Putamen (tissue), 1 donor: ENCODE results near the gene NR4A2.

Source experiments
- DNase-seq: peaks from one replicate; pipeline ENCODE4 v3.0.0-alpha.2; 2016; ENCODE audit warnings: low spot score

The NR4A2 gene

DNA sequence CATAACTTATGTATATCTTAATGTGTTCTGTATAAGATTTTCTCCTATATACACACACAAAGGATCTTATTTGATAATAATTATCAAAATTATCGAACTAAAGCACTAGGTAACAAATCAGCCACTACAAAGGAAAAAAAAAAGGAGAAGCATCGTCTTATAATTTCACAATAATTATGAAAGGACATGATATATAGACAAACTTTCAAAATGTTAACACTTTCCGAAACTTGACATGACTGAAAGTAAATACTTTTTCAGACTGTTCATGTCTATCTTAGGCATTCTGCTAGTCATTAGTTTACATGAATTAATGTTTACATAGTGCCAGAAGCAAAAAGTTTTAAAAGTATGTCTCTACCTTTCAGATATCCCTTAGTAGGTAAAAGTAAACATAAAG is 7.3 kb upstream of the NR4A2 start:
- no peak for DNase-seq

DNA sequence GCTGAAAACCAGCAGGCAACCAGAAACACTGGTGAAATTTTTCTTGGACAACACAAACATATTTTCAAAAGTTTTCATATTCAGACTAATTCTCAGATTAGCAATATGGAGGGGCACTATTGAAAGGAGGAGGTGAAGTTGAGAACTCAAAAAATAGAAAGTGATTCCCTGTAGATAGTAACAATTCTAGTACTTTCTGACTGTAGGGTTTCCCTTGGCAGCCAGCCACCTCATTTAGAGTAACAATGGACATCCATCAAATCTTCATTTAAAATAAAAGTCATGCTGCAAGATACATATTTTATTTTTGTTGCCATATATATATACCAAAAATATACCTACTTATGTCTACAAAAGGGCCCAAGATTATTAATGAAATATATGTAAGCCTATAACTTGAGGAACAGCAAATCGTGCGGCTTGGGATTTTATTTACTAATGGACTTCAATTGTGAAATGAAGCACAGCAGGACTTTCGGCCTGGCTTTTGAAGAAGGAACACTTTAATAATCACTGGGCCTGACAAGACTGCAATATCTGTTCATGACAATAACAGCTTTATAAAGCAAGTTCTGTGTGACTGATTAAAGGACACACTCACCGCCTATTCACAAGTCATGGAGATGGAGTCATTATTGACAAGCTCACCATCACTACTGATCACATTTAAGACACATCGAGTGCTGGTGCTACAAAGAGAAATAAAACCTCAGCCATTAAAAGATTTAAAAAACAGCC is 6.8 kb upstream of the NR4A2 start:
- DNase-seq, result peak; percentile 50

DNA sequence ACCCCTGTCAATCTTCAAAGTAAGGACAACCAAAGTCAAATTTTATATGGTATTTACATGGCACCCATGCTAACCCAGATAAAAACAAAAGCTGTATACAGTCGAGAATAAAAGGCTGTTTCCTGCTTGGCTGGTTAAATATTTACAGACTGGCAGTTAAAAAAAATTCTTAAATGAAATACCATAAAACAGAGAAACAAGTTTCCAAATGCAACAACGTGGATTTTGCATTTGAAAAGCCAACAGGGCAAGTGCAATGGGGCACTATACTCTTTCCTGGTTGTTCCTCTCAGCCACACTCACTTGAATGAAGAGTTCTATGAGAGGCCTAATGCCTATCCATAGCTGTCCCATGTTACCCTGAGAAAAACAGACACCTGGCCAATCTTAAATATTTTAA is 6.1 kb upstream of the NR4A2 start:
- no peak for DNase-seq

DNA sequence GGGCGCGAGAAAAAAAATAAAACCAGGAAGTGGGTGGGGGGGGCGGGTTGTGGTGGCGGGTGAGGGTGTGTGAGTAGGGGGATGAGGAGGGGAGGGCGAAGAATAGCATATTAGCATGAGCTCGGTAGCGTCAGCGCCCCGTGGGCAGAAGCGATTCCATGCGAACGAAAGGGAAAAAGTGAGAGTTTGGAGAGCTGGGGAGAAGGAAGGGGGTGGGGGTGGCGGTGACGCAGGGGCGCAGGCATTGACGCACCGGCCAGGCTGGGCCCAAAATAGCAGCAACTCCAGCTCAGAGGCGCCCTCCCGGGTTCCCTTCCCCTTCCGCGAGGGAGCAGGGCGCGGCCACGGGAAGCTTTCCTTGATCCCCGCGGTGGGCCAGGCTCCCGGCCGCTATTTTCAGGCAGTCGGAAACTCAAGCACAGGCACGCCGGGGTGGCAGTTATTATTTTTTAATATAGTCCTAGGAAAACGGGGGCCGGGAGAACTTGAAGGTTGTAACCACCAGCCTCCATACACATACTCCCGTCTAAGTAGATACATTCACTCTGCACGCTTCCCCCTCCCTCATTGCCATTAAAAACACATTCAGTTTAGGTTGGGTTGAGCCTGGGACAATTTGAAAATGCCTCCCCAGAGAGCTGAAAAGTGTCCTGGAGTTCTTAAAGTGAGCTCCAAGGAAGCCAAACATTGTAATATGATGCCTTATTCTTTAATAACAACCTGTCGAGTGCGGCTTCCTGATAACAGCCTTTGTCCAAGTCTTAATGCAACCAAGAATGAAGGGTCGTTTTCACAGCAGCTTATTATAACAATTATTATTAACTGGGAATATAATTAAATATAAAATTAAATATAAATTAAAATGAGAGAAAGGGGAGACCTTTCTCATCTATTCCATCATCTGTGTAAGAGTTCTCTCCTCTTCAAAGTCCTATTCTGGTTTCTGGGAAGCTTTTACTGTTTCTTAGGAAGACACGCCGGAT is 2.3 kb upstream of the NR4A2 start:
- DNase-seq, result peak; percentile 86

DNA sequence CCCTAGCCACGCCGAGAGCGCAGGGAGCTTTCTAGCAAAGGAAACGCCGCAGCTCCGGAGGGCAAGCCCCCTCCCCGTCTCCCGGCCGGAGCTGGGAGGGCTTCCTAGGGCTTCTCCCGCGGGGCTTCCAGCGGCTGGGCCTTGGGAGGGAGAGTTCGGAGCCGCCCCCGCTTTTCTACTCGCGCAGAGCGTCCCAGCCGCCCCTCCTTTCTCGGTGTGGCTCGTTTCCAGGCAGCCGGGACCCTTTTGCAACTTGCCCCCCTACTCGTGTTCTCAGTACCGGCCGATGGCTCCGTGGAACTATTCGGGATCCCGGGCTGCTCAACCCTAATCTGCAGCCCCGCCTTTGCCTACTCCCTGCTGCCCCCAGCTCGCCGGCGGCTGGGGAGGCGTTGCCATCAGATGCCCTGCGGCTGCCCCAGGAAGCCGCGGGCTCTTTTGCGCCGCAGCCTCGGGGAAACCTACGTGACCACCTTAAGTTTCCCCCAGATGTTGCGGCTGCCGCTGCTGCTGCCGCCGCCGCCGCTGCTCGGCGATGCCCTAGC is 1.5 kb upstream of the NR4A2 start:
- peak; percentile 68 for DNase-seq

DNA sequence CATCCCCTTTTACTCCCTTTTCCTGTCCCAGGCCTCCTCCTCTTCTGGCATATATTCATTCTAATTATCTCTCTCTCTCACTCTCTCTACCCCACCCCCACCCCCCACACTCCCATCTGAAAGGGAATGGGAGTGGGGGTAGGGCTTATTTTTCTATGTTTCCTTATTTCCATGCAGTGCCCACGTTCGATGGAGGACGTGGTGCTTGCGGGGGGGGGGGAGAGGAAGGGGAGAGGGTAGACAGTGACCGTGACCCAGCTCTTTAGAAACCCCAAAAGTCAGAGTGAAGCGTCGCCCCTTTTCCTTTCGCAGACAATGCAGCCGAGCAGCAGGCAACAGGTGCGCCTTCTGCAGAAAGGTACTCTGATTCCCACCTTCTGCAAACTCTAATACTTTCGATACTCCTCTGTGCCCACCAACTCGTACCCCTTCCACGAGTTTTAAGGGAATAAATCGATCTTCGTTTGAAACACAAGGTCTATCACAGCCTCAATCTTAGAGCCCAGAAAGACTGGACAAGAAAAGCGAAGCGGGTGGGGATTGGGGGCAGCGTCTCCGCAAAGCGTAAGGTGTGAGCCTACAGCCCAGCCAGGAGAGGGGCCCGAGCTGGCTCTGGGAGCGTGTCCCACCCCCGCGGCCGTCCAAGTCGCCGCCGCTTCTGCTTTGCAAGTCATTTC is 891 bp upstream of the NR4A2 start:
- no peak for DNase-seq

DNA sequence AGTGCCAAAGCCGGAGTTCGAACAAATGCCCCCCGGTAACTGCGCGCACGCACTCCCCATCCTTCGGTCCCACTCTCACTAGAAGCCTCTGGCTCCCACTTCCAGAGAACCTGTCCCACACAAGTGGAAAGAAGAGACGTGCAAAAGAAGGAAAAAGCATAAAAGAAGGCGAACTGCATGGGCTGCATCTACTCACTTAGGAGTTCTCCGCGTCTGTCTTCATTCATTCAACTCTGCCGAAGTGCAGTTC is 312 bp downstream of the NR4A2 start:
- no peak for DNase-seq

DNA sequence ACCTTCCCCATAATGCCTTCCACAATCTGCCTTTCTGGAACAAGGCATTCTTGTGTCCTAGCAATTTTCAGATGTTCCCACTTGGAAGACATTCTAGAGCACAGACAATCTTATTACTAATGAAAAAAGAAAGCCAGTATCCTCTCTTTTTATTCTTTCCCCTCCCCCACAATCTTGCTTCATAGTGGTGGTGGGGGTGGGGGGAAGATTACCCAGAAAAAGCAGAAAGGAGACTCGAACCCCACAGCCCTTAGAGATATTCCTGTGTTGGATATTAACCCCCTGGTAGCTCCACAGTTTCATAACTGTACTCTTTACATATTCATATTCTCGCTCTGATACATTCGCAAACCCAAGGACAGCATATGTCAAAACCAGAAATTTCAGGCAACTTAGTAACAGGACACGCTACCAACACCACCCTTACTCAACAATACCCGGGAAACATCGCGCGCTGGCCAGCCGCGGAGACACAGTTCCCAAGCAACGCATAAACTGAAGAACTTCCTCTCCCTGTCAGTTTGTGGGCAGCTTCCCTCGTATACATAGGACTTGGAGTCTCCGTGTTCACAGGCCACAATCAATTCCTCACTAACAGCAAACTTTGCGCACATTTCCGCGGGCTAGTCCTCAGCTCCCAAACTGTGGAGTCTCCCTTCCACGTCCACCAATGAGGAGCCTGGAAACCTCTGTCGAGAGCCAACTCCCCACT is 793 bp downstream of the NR4A2 start:
- peak; percentile 36 for DNase-seq

DNA sequence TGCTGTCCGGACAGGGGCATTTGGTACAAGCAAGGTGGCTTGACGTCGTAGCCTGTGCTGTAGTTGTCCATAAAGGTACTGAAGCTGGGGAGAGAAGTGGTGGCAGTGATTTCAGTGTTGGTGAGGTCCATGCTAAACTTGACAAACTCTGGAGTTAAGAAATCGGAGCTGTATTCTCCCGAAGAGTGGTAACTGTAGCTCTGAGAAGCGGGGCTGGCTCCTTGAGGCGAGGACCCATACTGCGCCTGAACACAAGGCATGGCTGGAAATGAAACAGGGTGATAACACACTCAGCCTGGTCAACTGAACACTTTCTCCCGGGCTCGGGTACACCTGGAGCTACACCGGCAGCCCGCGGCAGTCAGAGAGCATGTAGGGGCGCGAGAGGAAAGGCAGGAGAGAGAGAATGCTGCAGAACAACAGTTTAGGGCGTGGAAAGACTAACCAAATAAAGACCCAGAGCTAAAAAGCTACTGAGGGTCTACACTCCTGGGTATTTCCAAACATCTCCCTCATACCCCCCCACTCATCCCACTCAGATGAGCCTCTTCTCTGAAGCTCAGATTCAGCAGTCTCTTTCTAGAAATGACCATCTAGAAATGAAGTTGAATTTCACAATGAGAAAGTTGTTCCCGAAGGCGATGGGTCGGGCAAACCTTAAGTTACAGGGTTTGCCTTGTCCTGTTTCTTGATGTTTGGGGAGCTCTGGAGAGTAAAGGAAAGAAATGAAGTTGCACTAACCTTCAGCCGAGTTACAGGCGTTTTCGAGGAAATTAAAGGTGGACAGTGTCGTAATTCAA is 2.4 kb downstream of the NR4A2 start:
- no peak for DNase-seq

DNA sequence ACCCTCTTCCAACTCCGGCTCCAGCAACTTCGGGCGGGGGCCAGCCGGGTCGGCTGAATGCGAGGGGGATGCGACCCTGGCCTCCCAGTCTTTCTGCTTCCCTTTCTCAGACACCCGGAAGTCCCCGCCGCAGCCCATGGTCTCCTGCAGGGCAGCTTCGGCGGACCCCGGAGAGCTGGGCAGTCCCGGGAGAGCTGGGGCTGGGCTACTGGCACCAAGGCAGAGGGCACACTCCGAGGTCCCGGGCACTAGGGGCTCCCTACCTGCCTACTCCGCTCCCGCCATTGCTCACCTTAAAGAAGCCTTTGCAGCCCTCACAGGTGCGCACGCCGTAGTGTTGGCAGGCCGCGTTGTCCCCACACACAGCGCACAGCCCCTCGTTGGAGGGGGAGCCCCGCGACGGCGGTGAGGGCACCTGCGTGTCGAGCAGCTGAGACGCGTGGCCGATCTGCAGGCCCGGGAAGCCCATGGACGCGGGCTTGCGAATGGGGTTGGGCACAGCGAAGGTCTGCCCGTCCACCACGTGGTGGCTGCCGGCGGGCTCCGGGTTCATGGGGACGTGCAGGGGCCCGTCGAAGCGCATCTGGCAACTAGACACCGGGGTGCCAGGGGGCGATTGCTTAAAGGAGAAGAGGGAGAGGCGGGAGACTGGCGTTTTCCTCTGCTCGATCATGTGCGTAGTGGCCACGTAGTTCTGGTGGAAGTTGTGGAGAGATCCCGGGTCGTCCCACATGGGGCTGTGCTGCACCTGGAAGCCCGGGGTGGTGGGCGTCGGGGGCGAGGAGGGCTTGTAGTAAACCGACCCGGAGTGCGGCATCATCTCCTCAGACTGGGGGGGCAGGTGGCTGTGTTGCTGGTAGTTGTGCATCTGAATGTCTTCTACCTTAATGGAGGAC is 3.2 kb downstream of the NR4A2 start:
- no peak for DNase-seq

DNA sequence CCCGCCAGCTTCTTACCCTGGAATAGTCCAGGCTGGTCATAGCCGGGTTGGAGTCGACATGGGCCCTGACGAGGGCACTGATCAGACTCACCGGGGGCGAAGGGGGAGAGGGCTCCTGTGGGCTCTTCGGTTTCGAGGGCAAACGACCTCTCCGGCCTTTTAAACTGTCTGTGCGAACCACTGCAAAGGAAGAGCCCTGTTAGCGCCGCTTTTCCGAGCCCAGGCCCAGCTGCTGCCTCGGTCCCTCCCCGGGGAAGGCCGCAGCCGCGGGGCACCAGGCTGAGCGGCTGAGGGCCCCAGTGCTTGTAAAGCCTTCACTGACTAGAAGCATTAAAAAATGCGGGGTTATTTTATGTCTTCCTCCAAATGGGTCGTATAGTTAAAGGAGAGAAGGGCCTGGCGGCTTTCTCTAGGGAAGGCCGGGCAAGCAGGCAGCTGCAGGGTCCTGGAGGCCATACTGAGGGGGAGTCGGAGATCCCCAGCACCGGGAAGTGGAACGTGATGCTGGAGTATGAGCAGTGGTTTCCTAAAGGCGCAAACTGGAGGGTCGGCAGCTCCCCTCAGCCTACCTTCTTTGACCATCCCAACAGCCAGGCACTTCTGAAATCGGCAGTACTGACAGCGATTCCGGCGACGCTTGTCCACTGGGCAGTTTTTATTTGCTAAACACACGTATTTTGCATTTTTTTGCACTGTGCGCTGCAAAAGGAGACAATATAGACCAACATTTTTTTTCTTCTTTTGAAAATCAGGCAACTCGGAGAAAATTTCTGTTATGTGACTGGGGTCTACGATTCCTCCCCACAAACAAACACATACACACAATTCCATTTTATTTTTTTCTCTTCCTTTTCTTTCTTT is 4.5 kb downstream of the NR4A2 start:
- DNase-seq, result no peak

DNA sequence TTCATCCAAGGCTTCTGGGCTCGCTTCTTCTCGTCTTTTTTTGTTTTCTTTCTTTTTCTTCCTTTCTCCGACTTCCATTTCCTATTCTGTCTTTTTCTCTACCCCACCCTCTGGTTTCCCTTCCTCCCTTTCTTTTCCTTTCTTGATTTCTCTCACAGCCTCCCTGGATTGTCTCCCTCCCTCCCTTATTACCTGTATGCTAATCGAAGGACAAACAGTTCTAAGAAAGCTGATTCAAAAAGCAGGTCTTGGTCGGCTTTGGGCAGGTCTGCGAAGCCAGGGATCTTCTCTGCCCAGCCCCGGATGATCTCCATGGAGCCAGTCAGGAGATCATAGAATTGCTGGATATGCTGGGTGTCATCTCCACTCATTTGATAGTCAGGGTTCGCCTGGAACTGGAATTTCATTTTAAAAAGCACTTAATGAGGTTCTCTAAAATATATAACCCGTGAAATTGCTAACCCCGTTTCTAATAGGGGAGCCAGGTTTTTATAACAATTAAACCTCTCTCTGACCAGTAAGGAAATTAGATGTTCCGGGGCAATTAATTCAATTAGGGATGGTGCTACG is 5.9 kb downstream of the NR4A2 start:
- DNase-seq, result no peak

DNA sequence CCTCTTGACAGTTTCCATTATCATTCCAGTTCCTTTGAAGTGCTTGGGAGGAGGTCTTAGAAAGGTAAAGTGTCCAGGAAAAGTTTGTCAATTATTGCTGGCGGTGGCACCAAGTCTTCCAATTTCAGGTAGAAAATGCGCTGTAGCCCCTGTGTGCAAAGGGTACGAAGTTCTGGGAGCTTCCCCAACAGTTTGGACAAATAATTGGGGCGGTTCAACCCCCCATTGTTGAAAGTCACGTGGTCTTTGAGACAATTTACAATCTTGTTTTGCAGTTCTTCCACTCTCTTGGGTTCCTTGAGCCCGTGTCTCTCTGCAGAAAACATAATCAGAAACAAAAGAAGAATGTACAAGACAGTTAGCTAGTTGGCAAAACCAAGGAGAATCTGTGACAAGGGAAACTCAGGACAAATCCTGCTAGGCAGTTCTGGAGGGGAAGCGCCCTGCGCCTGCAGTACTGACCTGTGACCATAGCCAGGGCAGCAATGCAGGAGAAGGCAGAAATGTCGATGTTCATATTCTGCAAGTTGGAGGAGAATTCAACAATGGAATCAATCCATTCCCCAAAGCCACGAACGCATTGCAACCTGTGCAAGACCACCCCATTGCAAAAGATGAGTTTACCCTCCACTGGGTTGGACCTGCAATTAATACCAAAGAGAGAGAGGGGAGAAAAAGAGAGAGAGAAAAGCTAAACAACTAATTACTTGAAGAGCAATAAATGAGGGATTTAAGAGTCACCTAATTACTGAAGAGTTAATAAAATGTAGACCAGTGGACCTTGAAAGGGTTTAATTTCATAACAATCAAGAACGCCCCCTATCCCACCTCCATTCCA is 6.6 kb downstream of the NR4A2 start:
- no peak for DNase-seq

DNA sequence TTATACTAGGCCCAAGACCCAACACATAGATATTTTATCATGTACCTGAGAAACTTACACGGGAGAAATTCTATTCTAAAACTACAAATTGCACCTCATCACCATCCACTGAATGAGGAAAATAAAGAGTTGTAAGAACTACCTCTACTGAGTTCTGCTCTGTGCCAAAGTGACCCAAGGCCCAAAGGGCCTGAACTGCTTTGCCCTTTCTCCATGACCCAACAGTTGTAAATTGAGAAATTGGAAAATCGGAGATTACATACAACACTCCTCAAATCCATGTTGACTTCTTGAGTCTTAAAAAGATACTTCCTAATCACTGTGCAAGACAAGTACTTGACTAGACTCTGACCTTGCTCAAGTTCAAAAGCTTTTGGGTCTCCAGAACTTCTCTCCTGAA is 8.8 kb downstream of the NR4A2 start:
- DNase-seq, result no peak

DNA sequence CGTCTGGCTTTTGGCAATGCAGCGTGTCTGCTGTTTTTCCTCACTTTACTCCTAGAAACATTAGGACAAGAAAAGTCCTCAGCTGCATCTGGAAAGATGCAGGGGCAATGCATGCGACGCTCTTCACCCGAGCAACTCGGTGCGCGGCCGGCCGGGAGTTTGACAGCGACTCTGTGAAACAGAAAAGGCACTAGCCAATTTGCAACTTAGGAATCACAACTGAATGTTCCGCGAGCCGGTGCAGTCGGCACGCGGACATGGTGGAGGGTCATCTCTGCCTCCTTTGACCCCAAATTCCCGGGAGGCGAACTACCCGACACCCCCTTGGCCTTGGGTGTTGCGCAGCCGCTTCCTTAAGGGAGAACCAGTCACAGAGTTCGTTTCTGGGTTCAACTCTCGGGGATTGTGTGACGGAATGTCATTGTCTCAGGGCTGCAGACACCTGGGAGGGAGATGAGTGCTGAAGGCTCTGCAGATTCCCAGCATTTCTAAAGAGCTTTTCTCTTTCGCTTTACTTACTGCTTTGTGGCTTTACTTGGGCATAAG is 9.8 kb downstream of the NR4A2 start:
- no peak for DNase-seq

DNA sequence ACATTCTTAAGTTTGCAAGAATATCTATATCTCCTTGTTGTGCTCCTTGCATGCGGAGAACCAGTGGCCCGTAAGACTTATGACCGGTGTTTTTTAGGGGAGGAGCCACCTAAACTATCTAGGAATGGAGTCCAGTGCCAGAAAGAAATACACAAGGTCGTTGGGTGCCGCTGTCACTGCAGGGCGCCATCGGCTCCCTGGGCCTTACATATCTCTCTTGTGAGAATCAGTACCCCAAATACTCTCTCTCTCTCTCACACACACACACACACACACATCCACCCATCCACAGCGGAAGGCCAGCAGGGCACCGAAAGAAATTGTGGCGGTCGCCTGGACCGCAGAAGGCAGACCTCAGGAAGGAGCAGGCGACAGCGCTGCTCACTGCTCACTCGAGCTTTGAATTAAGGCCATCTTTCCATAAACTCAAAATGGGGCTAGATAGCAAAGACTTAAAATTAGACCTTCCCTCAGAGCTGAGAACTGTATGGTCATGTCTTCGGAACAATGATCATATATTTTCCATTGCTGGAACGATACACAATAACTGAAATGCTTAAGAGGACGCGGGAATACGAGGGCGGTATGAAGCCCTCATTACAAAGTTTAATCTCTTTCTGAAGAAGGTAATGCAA is 10.4 kb downstream of the NR4A2 start:
- no peak for DNase-seq

DNA sequence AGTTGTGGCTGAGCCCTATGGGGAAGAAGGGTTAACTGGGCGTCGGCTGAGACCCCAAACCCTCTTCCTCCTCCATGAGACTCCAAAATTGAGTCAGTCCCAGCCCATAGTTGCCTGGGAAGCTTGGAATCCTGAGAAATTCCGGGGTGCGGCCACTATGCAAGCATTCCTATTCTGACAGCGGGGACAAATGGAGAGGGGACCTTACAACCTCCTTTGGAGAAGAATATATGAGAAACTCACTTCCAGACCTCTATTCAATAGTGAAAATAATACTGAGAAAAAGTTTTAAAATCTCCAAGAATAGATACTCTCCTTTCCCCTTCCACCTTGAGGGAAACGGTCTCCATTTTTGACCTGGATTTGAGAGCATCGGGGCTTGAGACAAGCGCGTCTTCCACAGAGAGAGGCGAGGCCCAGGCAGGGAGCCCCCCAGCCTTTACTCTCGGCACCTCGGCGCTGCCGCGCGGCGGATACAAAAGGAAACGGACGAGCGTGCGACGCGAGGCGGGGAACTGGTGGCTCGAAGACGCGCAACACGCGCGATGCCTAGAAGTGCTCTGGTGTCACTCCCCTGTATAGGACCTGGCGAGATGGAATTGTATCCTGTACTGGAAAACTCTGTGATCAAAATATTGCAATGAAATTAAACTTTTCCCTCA is 11.1 kb downstream of the NR4A2 start:
- no peak for DNase-seq
